Sigmoid colon (tissue), 7 donors: ENCODE measurements around the gene PHYHIPL. TPM values are rescaled to one million over a fixed set of nuclear protein-coding genes. Genes with fewer than 3 reads are reported as not detected.

Experiments
- DNase-seq: peaks from one replicate; pipeline ENCODE4 v3.0.0-alpha.2; 2019
- H3K27ac ChIP-seq, 4 donors: fragments of 200-600 bp; sonication (generic); one replicate each; pipeline ENCODE4 v1.5.1; 2016 to 2019; ENCODE audit warnings: mild to moderate bottlenecking in 1 of 4
- H3K27me3 ChIP-seq, 3 donors: fragments of 200-600 bp; sonication (generic); one replicate each; pipeline ENCODE4 v1.5.1; 2019; ENCODE audit warnings: mild to moderate bottlenecking in 1 of 3
- H3K36me3 ChIP-seq, 4 donors: fragments of 200-600 bp; sonication (generic); one replicate each; pipeline ENCODE4 v1.5.1; 2016 to 2019
- H3K4me1 ChIP-seq, 4 donors: fragments of 200-600 bp; sonication (generic); one replicate each; pipeline ENCODE4 v1.5.1; 2017 to 2019
- H3K4me3 ChIP-seq, 4 donors: fragments of 200-600 bp; sonication (generic); one replicate each; pipeline ENCODE4 v1.5.1; 2017 to 2019; ENCODE audit warnings: mild to moderate bottlenecking in 2 of 4, moderate library complexity in 1 of 4
- H3K9me3 ChIP-seq, 4 donors: fragments of 200-600 bp in 3 of 4; sonication (generic) in 3 of 4; one replicate each; pipeline versions ENCODE4 v1.5.1 to v1.6.1; 2013 to 2019
- EP300 ChIP-seq, 4 donors: sonication (generic); formaldehyde crosslinking; IDR thresholded peaks; one replicate each; pipeline ENCODE4 v1.6.1; 2017; ENCODE audit warnings: antibody characterized with exemption in 4 of 4
- POLR2A ChIP-seq, 2 donors: fragments of 450-650 bp; IDR thresholded peaks; one replicate each; pipeline ENCODE4 v1.6.1; 2016; ENCODE audit warnings: antibody characterized with exemption in 2 of 2, mild to moderate bottlenecking in 2 of 2, moderate library complexity in 2 of 2
- POLR2AphosphoS5 ChIP-seq, 4 donors: sonication (generic); formaldehyde crosslinking; IDR thresholded peaks; one replicate each; pipeline ENCODE4 v1.6.1; 2017; ENCODE audit warnings: antibody characterized with exemption in 4 of 4
- WGBS, 2 donors: extraction: QIAGEN DNeasy Blood & Tissue Kit; methylation state at CpG; one replicate each; pipeline ENCODE4 v1.1.7; 2013; 5-methylcytosine and 5-hydroxymethylcytosine counted together
- intact Hi-C: fragments of 100-400 bp; cut with DNase I; formaldehyde crosslinking; loops from one replicate; pipeline ENCODE4 v1.15.1; 2023
- polyA plus RNA-seq, 3 donors: library from polyadenylated mRNA; stranded (reverse); fragments of 200-250 nt; gene quantifications; one replicate each; pipeline ENCODE4 v1.2.3, GENCODE V29; 2013
- total RNA-seq, 4 donors: library from RNA; depleted of rRNA; stranded (reverse); fragments of >200 nt; gene quantifications; one replicate each; pipeline ENCODE4 v1.1.0, GENCODE V29; 2016
- TF ChIP-seq, protein P1 (sequence below), 4 experiments: fragments of 450-650 bp in 3 of 4; fragments of 200-600 bp in 1 of 4; IDR thresholded peaks; one replicate each; pipeline ENCODE4 v1.5.1; 2016 to 2019; ENCODE audit warnings: antibody characterized with exemption in 4 of 4, mild to moderate bottlenecking in 3 of 4, moderate library complexity in 2 of 4
- donor health status: healthy with polysubstance abuse.
- donor health status: Bipolar disorder and iron deficiency.
- donor health status: healthy.

The PHYHIPL gene
- total and polyA plus RNA-seq, 7 donors, result 0.55 to 2.5 (median 0.75) TPM; not detected in 1

DNA sequence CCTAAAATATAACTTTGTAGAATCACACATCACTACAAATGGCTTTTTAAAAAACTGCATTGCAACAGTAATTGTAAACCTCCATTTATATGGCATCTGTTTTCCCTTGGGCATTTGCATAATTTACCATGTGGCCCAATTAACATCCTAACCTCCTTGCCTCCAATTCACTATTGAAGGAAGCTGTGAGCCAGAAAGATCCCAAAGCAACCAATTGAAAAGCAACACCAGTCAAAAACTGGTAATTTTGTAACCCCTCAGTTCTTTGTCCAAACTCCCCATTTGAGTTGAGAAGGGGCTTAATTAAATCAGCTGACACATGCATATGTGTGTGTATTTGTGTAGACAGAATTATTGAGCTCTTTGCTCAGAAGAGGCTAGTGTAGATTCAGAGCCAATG, 95.6 kb downstream of the PHYHIPL start:
- H3K9me3 ChIP-seq, result no peaks in the 10 kb centered on the region
- H3K36me3 ChIP-seq, result peaks cover 0 to 28% (median 9%) of the 10 kb centered on the region in 4 donors
- no peaks in the 10 kb centered on the region for H3K27me3 ChIP-seq
- TF ChIP-seq POLR2AphosphoS5 (IDR thresholded peaks at IDR 0.05) (no peak), EP300 (IDR thresholded peaks at IDR 0.05) (no peak), POLR2A (IDR thresholded peaks at IDR 0.05) (no peak)
- TF ChIP-seq, protein P1, sequence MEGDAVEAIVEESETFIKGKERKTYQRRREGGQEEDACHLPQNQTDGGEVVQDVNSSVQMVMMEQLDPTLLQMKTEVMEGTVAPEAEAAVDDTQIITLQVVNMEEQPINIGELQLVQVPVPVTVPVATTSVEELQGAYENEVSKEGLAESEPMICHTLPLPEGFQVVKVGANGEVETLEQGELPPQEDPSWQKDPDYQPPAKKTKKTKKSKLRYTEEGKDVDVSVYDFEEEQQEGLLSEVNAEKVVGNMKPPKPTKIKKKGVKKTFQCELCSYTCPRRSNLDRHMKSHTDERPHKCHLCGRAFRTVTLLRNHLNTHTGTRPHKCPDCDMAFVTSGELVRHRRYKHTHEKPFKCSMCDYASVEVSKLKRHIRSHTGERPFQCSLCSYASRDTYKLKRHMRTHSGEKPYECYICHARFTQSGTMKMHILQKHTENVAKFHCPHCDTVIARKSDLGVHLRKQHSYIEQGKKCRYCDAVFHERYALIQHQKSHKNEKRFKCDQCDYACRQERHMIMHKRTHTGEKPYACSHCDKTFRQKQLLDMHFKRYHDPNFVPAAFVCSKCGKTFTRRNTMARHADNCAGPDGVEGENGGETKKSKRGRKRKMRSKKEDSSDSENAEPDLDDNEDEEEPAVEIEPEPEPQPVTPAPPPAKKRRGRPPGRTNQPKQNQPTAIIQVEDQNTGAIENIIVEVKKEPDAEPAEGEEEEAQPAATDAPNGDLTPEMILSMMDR (IDR thresholded peaks at IDR 0.05), result no peak
- no peak overlapping the region for H3K4me3 ChIP-seq
- H3K4me1 ChIP-seq, result no peaks in the 10 kb centered on the region
- DNase-seq, result no peak
- intact Hi-C loops, result no loop called here
- no peak overlapping the region for H3K27ac ChIP-seq

DNA sequence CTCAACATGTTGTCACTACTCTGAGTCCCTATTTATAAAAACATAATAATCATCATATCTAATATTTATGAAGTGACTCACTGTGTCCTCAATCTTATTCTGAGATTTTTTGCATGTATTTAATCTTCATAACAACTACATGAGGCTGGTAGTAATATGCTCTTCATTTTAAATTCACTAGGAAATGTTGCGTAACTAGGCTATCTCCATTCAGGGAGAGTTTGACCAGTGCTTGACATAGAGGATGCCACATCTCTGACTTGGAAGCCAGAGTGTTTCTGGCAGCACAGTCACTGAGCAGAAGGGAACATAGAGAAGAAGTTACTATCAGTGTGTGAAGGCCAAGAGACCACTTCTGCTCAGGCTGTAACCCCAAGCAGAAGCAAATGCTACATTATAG, 97.0 kb downstream of the PHYHIPL start:
- H3K27ac ChIP-seq, result no peak overlapping the region
- no peaks in the 10 kb centered on the region for H3K4me1 ChIP-seq
- H3K27me3 ChIP-seq, result no peaks in the 10 kb centered on the region
- H3K36me3 ChIP-seq, result peaks cover 0 to 14% (median 4%) of the 10 kb centered on the region in 4 donors
- WGBS, 2 donors, result 99% methylated on average over 1 of the region's 1 CpG
- intact Hi-C loops, result no loop called here
- H3K9me3 ChIP-seq, result no peaks in the 10 kb centered on the region
- DNase-seq, result no peak
- TF ChIP-seq POLR2AphosphoS5 (IDR thresholded peaks at IDR 0.05) (no peak), POLR2A (IDR thresholded peaks at IDR 0.05) (no peak), EP300 (IDR thresholded peaks at IDR 0.05) (no peak)
- TF ChIP-seq, protein P1 (IDR thresholded peaks at IDR 0.05), result no peak
- H3K4me3 ChIP-seq, result no peak overlapping the region

DNA sequence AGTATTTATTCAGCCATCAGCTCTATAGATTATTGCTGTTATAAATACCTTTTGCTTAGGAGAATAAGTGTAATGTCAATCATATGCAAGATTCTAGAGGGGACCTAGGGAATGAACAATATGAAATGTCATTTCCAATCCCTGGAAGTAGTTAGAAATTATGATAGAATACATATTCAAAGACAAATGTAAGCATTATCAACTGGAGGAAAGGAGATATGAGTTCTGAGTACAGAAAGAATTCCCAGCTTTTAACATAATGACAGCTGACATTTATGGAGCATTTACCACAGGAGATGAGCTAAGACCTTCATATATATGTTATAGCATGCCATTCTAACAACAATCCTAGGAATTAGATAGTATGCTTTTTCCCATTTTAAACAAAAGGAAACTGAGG, 99.7 kb downstream of the PHYHIPL start:
- intact Hi-C loops, result no loop called here
- Histone ChIP-seq H3K27ac (no peak overlapping the region), H3K4me1 (no peaks in the 10 kb centered on the region), H3K4me3 (no peak overlapping the region), H3K9me3 (no peaks in the 10 kb centered on the region), H3K36me3 (no peaks in the 10 kb centered on the region), H3K27me3 (no peaks in the 10 kb centered on the region)
- TF ChIP-seq POLR2A (IDR thresholded peaks at IDR 0.05), result no peak
- TF ChIP-seq EP300 (IDR thresholded peaks at IDR 0.05), result no peak
- no peak for TF ChIP-seq POLR2AphosphoS5 (IDR thresholded peaks at IDR 0.05)
- TF ChIP-seq, protein P1 (IDR thresholded peaks at IDR 0.05), result no peak
- DNase-seq, result no peak

DNA sequence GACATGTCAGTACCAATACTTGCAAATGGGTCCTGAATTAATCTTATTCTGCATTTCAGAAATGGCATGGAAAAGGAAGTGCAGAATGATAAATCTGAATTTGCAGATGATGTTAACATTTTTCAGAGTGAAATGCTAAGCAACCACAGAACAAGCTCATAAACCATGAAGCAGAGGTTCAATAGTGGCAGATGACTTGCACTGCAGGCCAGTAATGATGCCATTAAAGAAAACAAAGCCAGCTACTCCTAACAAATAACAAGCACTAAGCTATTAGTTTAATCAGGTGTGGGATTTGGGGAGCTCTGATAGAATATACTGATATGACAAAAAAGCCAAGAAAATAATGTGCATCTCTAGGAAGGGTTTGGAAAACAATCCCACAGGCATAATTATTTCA, 100.5 kb downstream of the PHYHIPL start:
- Histone ChIP-seq H3K4me3 (no peak overlapping the region), H3K4me1 (no peaks in the 10 kb centered on the region), H3K27me3 (no peaks in the 10 kb centered on the region), H3K36me3 (no peaks in the 10 kb centered on the region), H3K9me3 (no peaks in the 10 kb centered on the region), H3K27ac (no peak overlapping the region)
- TF ChIP-seq, protein P1 (IDR thresholded peaks at IDR 0.05), result no peak
- TF ChIP-seq POLR2A (IDR thresholded peaks at IDR 0.05) (no peak), POLR2AphosphoS5 (IDR thresholded peaks at IDR 0.05) (no peak), EP300 (IDR thresholded peaks at IDR 0.05) (no peak)
- intact Hi-C loops, result no loop called here
- no peak for DNase-seq

DNA sequence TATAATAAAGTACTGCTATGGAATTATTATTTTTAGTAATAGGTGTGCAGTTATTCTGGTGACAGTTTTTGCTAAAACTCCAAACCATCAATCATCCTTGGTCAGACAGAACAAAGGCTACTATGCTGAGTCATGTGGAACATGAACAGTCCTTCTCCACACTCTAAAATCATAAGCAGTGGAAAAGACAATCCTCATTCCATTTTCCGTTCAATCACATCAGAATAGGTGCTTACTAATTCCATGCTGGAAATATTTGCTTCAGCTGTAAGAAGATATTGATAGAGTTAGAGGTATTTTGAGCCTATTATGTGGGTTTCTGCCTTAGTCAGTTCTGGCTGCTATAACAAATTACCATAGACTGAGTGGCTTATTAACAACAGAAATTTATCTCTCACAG, 103.0 kb downstream of the PHYHIPL start:
- no peak for TF ChIP-seq POLR2AphosphoS5 (IDR thresholded peaks at IDR 0.05)
- no peak for TF ChIP-seq POLR2A (IDR thresholded peaks at IDR 0.05)
- no peak for TF ChIP-seq EP300 (IDR thresholded peaks at IDR 0.05)
- H3K36me3 ChIP-seq, result peaks cover 0 to 8% (median 0%) of the 10 kb centered on the region in 4 donors
- H3K4me3 ChIP-seq, result no peak overlapping the region
- 90 to 95% methylated on average over 1 of the region's 1 CpG for WGBS, 2 donors
- no peak overlapping the region for H3K27ac ChIP-seq
- no peaks in the 10 kb centered on the region for H3K4me1 ChIP-seq
- intact Hi-C loops, result no loop called here
- DNase-seq, result no peak
- H3K9me3 ChIP-seq, result no peaks in the 10 kb centered on the region
- no peaks in the 10 kb centered on the region for H3K27me3 ChIP-seq
